Measurements from ENCODE around the gene RYR1.
"Not testable (repeated sequence)": the region's sequence is repeated elsewhere in the genome, so short reads cannot be mapped to it uniquely, and the experiment has no call there.

Gene RYR1

GRCh38 chr19:38544569-38545315 lies 111.3 kb downstream of the RYR1 start:
- DNase-seq = no peak

DNA sequence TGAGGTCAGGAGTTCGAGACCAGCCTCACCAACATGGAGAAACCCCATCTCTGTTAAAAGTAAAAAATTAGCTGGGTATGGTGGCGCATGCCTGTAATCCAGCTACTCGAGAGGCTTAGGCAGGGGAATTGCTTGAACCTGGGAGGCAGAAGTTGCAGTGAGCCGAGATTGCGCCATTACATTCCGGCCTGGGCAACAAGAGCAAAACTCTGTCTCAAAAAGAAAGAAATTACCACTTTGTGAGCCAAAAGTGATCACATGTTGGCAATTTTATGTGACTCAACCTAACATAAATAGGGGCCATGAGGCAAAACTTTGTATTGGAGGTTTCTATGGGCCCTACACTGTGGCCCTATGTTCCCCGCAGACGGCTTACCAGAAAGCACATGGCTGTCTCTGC lies 112.1 kb downstream of the RYR1 start:
- DNase-seq = no peak

- no peak for DNase-seq
These were observed 113.9 kb downstream of the RYR1 start for GRCh38 chr19:38547421-38547820.

GRCh38 chr19:38549061-38549460 lies 115.6 kb downstream of the RYR1 start:
- no peak for DNase-seq

DNA sequence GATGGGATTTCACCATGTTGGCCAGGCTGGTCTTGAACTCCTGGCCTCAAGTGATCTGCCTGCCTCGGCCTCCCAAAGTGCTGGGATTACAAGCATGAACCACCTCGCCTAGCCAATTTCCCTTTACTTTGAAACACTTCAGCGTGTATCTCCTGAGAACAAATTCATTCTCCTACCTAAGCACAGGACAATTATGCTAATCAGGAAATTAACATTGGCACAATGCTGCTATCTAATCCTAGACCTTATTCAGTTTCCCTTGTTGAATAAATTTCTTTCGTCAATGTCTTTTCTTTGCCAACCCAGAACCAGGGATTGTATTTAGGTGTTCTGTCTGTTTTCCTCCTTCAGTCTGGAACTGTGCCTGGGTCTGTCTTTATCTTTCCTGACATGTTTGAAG lies 116.5 kb downstream of the RYR1 start:
- no peak for DNase-seq

GRCh38 chr19:38550376-38550775 lies 116.9 kb downstream of the RYR1 start:
- no peak for DNase-seq

DNA sequence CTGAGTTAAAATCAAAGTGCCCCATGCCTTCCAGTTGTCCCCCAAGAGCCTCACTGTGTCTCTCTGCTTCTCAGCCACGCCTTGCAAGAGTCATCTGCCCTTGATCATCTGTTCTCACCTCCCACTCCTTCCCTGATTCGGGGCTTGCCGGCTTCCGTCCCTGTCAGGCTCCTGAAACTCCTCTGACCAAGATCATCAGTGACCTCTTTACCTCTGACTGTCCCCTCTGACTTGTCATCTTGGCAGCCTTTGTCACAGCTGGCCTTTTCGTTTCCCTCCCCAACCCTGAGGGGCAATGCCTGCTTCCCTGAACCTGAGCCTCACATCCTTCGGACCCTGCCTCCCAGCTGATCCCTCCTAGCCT lies 117.9 kb downstream of the RYR1 start:
- DNase-seq = no peak

DNA sequence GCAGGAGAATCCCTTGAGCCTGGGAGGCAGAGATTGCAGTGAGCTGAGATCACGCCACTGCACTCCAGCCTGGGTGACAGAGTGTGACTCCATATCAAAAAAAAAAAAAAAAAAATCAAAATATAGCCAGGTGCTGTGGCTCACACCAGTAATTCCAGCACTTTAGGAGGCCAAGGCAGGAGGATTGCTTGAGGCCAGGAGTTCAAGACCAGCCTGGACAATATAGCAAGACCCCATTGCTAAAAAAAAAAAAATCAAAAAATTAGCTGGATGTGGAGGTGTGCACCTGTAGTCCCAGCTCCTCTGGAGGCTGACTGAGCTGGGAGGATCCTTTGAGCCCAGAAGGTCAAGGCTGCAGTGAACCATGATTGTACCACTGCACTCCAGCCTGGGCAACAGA lies 119.7 kb downstream of the RYR1 start:
- DNase-seq = not testable (repeated sequence)

- DNase-seq = no peak
These were observed 121.2 kb downstream of the RYR1 start for GRCh38 chr19:38554676-38555141.

DNA sequence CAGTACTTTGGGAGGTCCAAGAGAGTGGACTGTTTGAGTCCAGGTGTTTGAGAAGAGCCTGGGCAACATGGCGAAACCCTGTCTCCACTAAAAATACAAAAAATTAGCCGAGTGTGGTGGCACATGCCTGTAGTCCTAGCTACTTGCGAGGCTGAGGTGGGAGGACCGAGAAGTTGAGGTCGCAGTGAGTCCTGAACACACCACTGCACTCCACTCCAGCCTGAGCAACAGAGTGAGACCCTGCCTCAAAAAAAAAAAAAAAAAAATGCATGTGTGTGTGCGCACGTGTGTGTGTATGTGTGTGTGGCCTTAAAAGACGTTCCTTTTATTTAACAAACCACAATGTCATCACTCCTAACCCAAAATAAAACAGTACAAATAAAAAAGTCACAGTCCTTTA lies 121.7 kb downstream of the RYR1 start:
- no peak for DNase-seq

DNA sequence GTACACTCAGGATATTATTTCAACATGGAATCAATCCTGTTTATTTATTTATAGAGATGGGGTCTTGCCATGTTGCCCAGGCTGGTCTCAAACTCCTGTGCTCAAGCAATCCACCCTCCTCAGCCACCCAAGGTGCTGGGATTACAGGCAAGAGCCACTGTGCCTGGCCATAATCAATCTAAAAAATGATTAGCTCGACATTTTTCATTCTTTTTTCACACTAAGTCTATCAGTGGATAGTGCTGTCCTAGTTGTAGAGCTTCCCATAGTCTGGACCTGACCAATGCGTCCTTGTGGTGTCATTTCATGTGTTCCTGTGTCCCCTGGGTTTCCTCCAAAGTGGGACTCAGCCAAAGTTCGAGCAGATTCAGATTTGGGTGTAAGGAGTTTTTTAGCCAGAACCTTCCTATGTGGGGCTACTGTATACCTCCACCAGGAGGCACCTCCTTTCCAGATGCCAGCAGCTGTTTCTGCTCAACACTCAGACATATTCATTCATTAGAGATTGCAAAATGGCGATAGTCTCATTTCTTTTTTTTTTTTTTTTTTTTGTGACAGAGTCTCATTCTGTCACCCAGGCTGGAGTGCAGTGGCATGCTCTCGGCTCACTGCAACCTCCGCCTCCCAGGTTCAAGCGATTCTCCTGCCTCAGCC lies 123.2 kb downstream of the RYR1 start:
- DNase-seq = no peak

GRCh38 chr19:38557205-38557799 lies 123.8 kb downstream of the RYR1 start:
- DNase-seq = peak; percentile 45

DNA sequence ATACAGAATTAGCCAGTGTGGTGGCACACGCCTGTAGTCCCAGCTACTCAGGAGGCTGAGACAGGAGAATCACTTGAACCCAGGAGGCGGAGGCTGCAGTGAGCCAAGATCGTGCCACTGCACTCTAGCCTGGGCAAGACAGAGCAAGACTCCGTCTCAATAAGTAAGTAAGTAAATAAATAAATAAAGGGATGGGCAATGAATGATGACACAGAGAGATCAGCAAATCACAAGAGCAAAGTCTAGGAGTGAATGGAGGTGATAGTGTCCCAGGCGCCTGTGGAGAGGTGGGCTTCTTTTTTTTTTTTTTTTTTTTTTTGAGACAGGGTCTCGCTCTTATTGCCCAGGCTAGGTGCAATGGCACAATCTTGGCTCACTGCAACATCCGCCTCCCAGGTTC lies 125.4 kb downstream of the RYR1 start:
- not testable (repeated sequence) for DNase-seq

DNA sequence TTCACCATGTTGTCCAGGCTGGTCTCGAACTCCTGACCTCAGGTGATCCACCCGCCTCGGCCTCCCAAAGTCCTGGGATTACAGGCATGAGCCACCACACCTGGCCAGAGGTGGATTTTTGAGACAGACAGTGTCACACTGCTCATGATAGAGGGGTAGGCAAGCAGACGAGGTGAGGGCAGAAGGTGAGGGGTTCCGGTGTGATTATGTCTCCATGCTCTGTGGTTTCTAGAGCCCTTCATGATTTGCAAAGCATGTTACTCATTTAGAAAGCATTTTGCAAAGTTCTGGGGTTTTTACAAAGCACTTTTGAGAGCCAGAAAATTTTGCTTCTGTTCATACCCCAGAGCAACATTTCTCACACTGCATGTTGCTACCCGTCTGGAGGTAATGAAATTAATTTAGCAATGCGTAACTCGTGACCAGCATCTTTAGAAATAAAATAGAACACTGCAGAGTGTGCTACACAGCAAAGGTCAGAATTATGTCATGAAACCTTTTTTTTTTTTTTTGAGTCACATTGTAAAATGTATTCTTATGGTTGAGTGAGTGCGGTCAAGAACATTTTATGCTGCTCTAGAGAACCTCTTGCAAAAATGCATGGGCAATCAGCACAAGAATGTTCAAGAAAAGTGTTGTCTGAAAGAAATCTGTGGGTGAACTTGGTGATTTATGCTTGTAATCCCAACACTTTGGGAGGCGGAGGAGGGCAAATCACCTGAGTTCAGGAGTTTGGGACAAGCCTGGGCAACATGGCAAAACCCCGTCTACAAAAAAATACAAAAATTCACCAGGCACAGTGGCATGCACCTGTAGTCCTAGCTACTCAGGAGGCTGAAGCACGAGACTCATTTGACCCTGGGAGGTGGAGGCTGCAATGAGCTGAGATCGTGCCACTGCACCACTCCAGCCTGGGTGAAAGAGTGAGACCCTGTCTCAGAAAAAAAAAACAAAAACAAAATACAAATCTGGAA lies 126.2 kb downstream of the RYR1 start:
- no peak for DNase-seq

- DNase-seq = no peak
These were observed 127.6 kb downstream of the RYR1 start for GRCh38 chr19:38561053-38561606.

GRCh38 chr19:38561658-38562057 lies 128.2 kb downstream of the RYR1 start:
- no peak for DNase-seq

DNA sequence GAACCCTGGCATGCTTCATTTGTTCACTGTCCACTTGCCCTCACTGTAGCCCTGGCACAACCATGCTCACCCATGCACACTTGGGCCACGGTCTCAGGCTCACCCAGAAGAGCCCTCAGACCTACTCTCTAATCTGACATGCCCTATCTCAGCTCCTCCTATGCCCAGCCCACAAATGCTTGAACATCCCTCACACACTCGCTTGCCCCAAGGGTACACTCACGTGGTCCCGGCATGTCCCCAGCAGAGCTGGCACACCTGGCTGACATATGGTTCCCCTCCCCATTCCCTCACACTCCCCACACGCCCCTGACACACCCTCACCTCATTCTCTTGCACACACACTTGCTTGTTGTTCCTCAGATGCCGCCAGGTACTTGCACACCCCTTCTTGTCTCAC lies 128.6 kb downstream of the RYR1 start:
- DNase-seq = no peak

GRCh38 chr19:38563475-38563874 lies 130.0 kb downstream of the RYR1 start:
- no peak for DNase-seq

- peak; percentile 18 for DNase-seq
These were observed 131.6 kb downstream of the RYR1 start for GRCh38 chr19:38564981-38565690.

- no peak for DNase-seq
These were observed 132.2 kb downstream of the RYR1 start for GRCh38 chr19:38565691-38566105.

DNA sequence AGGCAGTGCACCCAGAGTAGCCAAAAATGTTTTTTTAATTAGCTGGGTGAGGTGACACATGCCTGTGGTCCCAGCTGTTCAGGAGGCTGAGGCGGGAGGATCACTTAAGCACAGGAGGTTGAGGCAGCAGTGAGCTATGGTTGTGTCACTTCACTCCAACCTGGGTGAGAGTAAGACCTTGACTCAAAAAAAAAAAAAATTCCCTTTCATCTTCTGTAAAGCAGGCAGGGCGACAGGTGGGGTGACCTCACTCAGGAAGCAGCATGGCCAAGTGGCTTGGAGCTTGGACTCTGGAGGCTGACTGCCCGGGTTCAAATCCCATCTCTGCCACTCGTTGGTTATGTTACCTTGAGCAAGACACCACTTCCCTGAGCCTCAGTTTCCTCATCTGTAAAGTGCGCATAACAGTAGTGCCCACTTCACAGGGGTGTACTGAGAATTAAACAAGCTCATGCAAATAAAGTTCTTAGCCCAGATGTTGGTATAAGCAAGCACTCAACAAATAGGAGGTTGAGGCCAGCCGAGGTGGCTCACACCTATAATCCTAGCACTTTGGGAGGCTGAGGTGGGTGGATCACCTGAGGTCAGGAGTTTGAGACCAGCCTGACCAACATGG lies 136.0 kb downstream of the RYR1 start:
- no peak for DNase-seq

GRCh38 chr19:38571682-38572081 lies 138.2 kb downstream of the RYR1 start:
- no peak for DNase-seq
